ENCODE data around the gene HSPA4. TPM values are rescaled to one million over a fixed set of nuclear protein-coding genes. Genes with fewer than 3 reads are reported as not detected.

The HSPA4 gene
- total and polyA plus RNA-seq, 2 of the 13 experiments (the other 11 are each of a cell fraction or from before 2014, with no cell fraction given) = 36.6 to 231 TPM

- Histone ChIP-seq H3K4me1 (ENCODE audit: insufficient read depth, low read length) (peaks cover 31% of the 10 kb centered on the region), H3K27ac (ENCODE audit: extremely low read length, insufficient read depth, low read length) (no peak overlapping the region), H3K4me3 (replicated peaks in 1 of 3; ENCODE audit: insufficient read depth in 1 of 3, low read depth in 2 of 3, low read length in 3 of 3) (no peak overlapping the region), H3K79me2 (ENCODE audit: insufficient read depth, low read length) (no peaks in the 10 kb centered on the region), H3K36me3 (replicated peaks in 1 of 2; ENCODE audit: control insufficient read depth in 1 of 2, insufficient read depth in 2 of 2, low read length in 2 of 2) (0 out of 5 replicates have a peak, but pooled peaks cover 0 to under 1% of the 10 kb centered on the region in 2 experiments), H2AFZ (ENCODE audit: low read length) (no peak overlapping the region), H4K20me1 (ENCODE audit: insufficient read depth, low read length) (no peaks in the 10 kb centered on the region), H3K9me3 (ENCODE audit: low read length) (no peaks in the 10 kb centered on the region), H3K27me3 (ENCODE audit: control insufficient read depth in 1 of 2, insufficient read depth in 2 of 2, low read length in 2 of 2) (peaks cover 3 to 31% of the 10 kb centered on the region in 2 experiments; a peak in 4 of 5 replicates), H3K4me2 (ENCODE audit: low read depth, low read length) (peak overlapping the region; percentile 32; the same call in 1 of the 2 replicates), H3K9ac (ENCODE audit: insufficient read depth, low read depth, low read length) (no peak overlapping the region)
- intact Hi-C loops (cut with micrococcal nuclease; ENCODE audit: unreplicated experiment) = loop anchor here (1.0 to 5.0 kb wide), 3 partner anchors 138 to 352 kb away; no protein-coding TSS in a partner anchor
- in situ Hi-C loops (cut with HindIII; ENCODE audit: extremely low pct_ligation_motif_present, low pct_unique_long_range_greater_than_20kb) = loop anchor here (5.0 kb wide), 2 partner anchors 142 to 177 kb away; no protein-coding TSS in a partner anchor
- ChIA-PET POLR2A (no interaction called here), CTCF (ENCODE audit: low intra/inter-chr PET ratio, low total read pairs) (interaction anchor here (1.2 to 2.1 kb wide), 5 partner anchors 137 to 237 kb away, joined by 3 to 28 read pairs (median 8); no protein-coding TSS in a partner anchor)
- no TSS peak for BruUV-seq (replicated peaks)
- no peak for DNase-seq (ENCODE audit: low spot score)
- FAIRE-seq = no peak
- peak; percentile 8; the same call in 2 of the 3 replicates for ATAC-seq
- 54% methylated on average over 6 of the region's 6 CpGs for WGBS (ENCODE audit: low lambda C conversion rate)
- no peak for TF ChIP-seq SSRP1 (CRISPR knock-in tag; IDR thresholded peaks at IDR 0.05)
- no peak for TF ChIP-seq NFKBIZ (CRISPR knock-in tag; IDR thresholded peaks at IDR 0.05)
- no peak for TF ChIP-seq PRDM4 (CRISPR knock-in tag; IDR thresholded peaks at IDR 0.05; ENCODE audit: borderline replicate concordance)
Observed at GRCh38 chr5:133110709-133111108, 58.9 kb downstream of the HSPA4 start.

- peak; percentile 73 for FAIRE-seq
- Histone ChIP-seq H3K9me3 (ENCODE audit: low read length) (no peaks in the 10 kb centered on the region), H3K4me3 (replicated peaks in 1 of 3; ENCODE audit: insufficient read depth in 1 of 3, low read depth in 2 of 3, low read length in 3 of 3) (no peak overlapping the region), H3K36me3 (replicated peaks in 1 of 2; ENCODE audit: control insufficient read depth in 1 of 2, insufficient read depth in 2 of 2, low read length in 2 of 2) (no peaks in the 10 kb centered on the region), H3K79me2 (ENCODE audit: insufficient read depth, low read length) (no peaks in the 10 kb centered on the region), H4K20me1 (ENCODE audit: insufficient read depth, low read length) (no peaks in the 10 kb centered on the region), H3K4me2 (ENCODE audit: low read depth, low read length) (peak overlapping the region; percentile 32; the same call in 1 of the 2 replicates), H3K9ac (ENCODE audit: insufficient read depth, low read depth, low read length) (no peak overlapping the region), H2AFZ (ENCODE audit: low read length) (no peak overlapping the region), H3K4me1 (ENCODE audit: insufficient read depth, low read length) (peaks cover 31% of the 10 kb centered on the region), H3K27ac (ENCODE audit: extremely low read length, insufficient read depth, low read length) (no peak overlapping the region), H3K27me3 (ENCODE audit: control insufficient read depth in 1 of 2, insufficient read depth in 2 of 2, low read length in 2 of 2) (peaks cover 3 to 31% of the 10 kb centered on the region in 2 experiments; a peak in 4 of 5 replicates)
- in situ Hi-C loops (cut with HindIII; ENCODE audit: extremely low pct_ligation_motif_present, low pct_unique_long_range_greater_than_20kb) (loop anchor here (5.0 kb wide), 2 partner anchors 141 to 176 kb away; no protein-coding TSS in a partner anchor), intact Hi-C loops (cut with micrococcal nuclease; ENCODE audit: unreplicated experiment) (loop anchor here (1.0 to 5.0 kb wide), 3 partner anchors 137 to 351 kb away; no protein-coding TSS in a partner anchor)
- peak; percentile 59 for DNase-seq (ENCODE audit: low spot score)
- CTCF ChIA-PET (ENCODE audit: low intra/inter-chr PET ratio, low total read pairs) = interaction anchor here (1.2 to 2.1 kb wide), 5 partner anchors 136 to 236 kb away, joined by 3 to 28 read pairs (median 8); no protein-coding TSS in a partner anchor
- WGBS (ENCODE audit: low lambda C conversion rate) = 4% methylated on average over 3 of the region's 9 CpGs
- POLR2A ChIA-PET = no interaction called here
- no TSS peak for BruUV-seq (replicated peaks)
- peak; percentile 69 for ATAC-seq
- TF ChIP-seq RNF2 (conservative IDR thresholded peaks at IDR 0.05; ENCODE audit: low read depth) (no peak), SSRP1 (CRISPR knock-in tag; IDR thresholded peaks at IDR 0.05) (no peak), ZHX1 (CRISPR knock-in tag; IDR thresholded peaks at IDR 0.05; ENCODE audit: low read depth) (no peak), ZFP37 (CRISPR knock-in tag; IDR thresholded peaks at IDR 0.05; ENCODE audit: borderline replicate concordance) (no peak), XRCC5 (optimal IDR thresholded peaks at IDR 0.05; ENCODE audit: low read length) (peak; percentile 68), CEBPG (CRISPR knock-in tag; IDR thresholded peaks at IDR 0.05) (0 out of 2 replicates have a peak, but pooled peaks have one; percentile 26), ZNF547 (CRISPR knock-in tag; IDR thresholded peaks at IDR 0.05) (0 out of 2 replicates have a peak, but pooled peaks have one; percentile 38), ATF2 (CRISPR knock-in tag; IDR thresholded peaks at IDR 0.05) (no peak), BORCS8-MEF2B (CRISPR knock-in tag; IDR thresholded peaks at IDR 0.05) (peak; percentile 40; the same call in 1 of the 2 replicates)
Observed at GRCh38 chr5:133111299-133111698, 59.5 kb downstream of the HSPA4 start.
